Neutrophil (primary cell): Measurements from ENCODE around the gene FAIM2.

Experiments used
- H3K27ac ChIP-seq: fragments of 200-600 bp; sonication (generic); 2 replicates; pipeline ENCODE4 v1.5.1; 2016; ENCODE audit warnings: mild to moderate bottlenecking, moderate library complexity
- H3K27me3 ChIP-seq: fragments of 200-600 bp; sonication (generic); 2 replicates; pipeline ENCODE4 v1.6.0; 2016; ENCODE audit warnings: mild to moderate bottlenecking
- H3K36me3 ChIP-seq: fragments of 200-600 bp; sonication (generic); 2 replicates; pipeline ENCODE4 v1.5.1; 2017
- H3K4me1 ChIP-seq, 2 experiments: fragments of 200-600 bp in 1 of 2; sonication (generic) in 1 of 2; 1 replicate in 1 of 2; 2 replicates in 1 of 2; pipeline versions ENCODE4 v1.5.1 to v1.6.1; 2013 to 2016; ENCODE audit warnings: low read depth in 1 of 2, low read length in 1 of 2, mild to moderate bottlenecking in 1 of 2, moderate library complexity in 1 of 2; ENCODE audit not compliant: control insufficient read depth in 1 of 2, insufficient read depth in 1 of 2
- H3K4me3 ChIP-seq, 2 experiments: fragments of 200-600 bp in 1 of 2; sonication (generic) in 1 of 2; 1 replicate in 1 of 2; 2 replicates in 1 of 2; pipeline ENCODE4 v1.5.1; 2013 to 2016; ENCODE audit warnings: low read depth in 1 of 2, low read length in 1 of 2, mild to moderate bottlenecking in 1 of 2, moderate library complexity in 1 of 2
- H3K9me3 ChIP-seq: fragments of 200-600 bp; sonication (generic); 2 replicates; pipeline ENCODE4 v1.5.1; 2016
- CTCF ChIP-seq: fragments of 200-600 bp; sonication (generic); IDR thresholded peaks from 2 replicates; pipeline ENCODE4 v1.5.1; 2016; ENCODE audit warnings: antibody characterized with exemption

The FAIM2 gene

GRCh38 chr12:49916129-49916919 is 12.6 kb upstream of the FAIM2 start:
- Histone ChIP-seq H3K27me3 (peaks cover 36% of the 10 kb centered on the region), H3K4me3 (no peak overlapping the region), H3K4me1 (peaks cover 8 to 12% of the 10 kb centered on the region in 2 experiments), H3K27ac (no peak overlapping the region), H3K36me3 (no peaks in the 10 kb centered on the region), H3K9me3 (no peaks in the 10 kb centered on the region)
- TF ChIP-seq CTCF, result no peak

GRCh38 chr12:49912345-49913255 is 8.9 kb upstream of the FAIM2 start:
- TF ChIP-seq CTCF, result no peak

GRCh38 chr12:49911213-49911605 is 7.5 kb upstream of the FAIM2 start:
- TF ChIP-seq CTCF, result no peak
- H3K4me3 ChIP-seq, result no peak overlapping the region
- peaks cover 30% of the 10 kb centered on the region for H3K27me3 ChIP-seq
- no peaks in the 10 kb centered on the region for H3K36me3 ChIP-seq
- H3K4me1 ChIP-seq, result no peaks in the 10 kb centered on the region
- H3K9me3 ChIP-seq, result no peaks in the 10 kb centered on the region
- no peak overlapping the region for H3K27ac ChIP-seq

More at GRCh38 chr12:49912345-49913255, 8.9 kb upstream of the FAIM2 start:
- H3K27me3 ChIP-seq, result peaks cover 26% of the 10 kb centered on the region
- H3K36me3 ChIP-seq, result no peaks in the 10 kb centered on the region
- no peak overlapping the region for H3K4me3 ChIP-seq
- no peaks in the 10 kb centered on the region for H3K9me3 ChIP-seq
- H3K4me1 ChIP-seq, result no peaks in the 10 kb centered on the region
- no peak overlapping the region for H3K27ac ChIP-seq

- H3K27me3 ChIP-seq, result peaks cover 33% of the 10 kb centered on the region
- no peak overlapping the region for H3K27ac ChIP-seq
- H3K4me3 ChIP-seq, result no peak overlapping the region
- no peaks in the 10 kb centered on the region for H3K4me1 ChIP-seq
- no peak for TF ChIP-seq CTCF
- no peaks in the 10 kb centered on the region for H3K36me3 ChIP-seq
- H3K9me3 ChIP-seq, result no peaks in the 10 kb centered on the region
Observed at GRCh38 chr12:49910331-49911212, 6.9 kb upstream of the FAIM2 start.

GRCh38 chr12:49909826-49910225 is 6.1 kb upstream of the FAIM2 start:
- H3K4me3 ChIP-seq, result no peak overlapping the region
- H3K4me1 ChIP-seq, result no peaks in the 10 kb centered on the region
- TF ChIP-seq CTCF, result no peak
- H3K27me3 ChIP-seq, result peaks cover 40% of the 10 kb centered on the region
- no peaks in the 10 kb centered on the region for H3K36me3 ChIP-seq
- H3K27ac ChIP-seq, result no peak overlapping the region
- no peaks in the 10 kb centered on the region for H3K9me3 ChIP-seq
